SK-N-SH treated with all-trans-retinoic acid at 6 μM for 48 hours (cell line): ENCODE results near the gene MAP3K12.

Experiments used
- CSDC2 ChIP-seq: fragments of 250-450 bp; sonication (Bioruptor Pico); IDR thresholded peaks from 2 replicates; pipeline ENCODE4 v1.5.0; 2020; ENCODE audit warnings: mild to moderate bottlenecking, moderate library complexity
- GLIS3 ChIP-seq: fragments of 250-450 bp; sonication (Bioruptor Pico); IDR thresholded peaks from 2 replicates; pipeline ENCODE4 v1.5.0; 2020; ENCODE audit warnings: mild to moderate bottlenecking, moderate library complexity
- ISL1 ChIP-seq: fragments of 250-450 bp; sonication (Bioruptor Pico); IDR thresholded peaks from 2 replicates; pipeline ENCODE4 v2.1.2; 2022; ENCODE audit warnings: mild to moderate bottlenecking, moderate library complexity
- OSR1 ChIP-seq: fragments of 250-450 bp; sonication (Bioruptor Pico); IDR thresholded peaks from 2 replicates; pipeline ENCODE4 v1.8.0; 2022; ENCODE audit warnings: moderate library complexity, mild to moderate bottlenecking, inconsistent platforms
- PATZ1 ChIP-seq: fragments of 250-450 bp; sonication (Bioruptor Pico); IDR thresholded peaks from 2 replicates; pipeline ENCODE4 v1.8.0; 2020; ENCODE audit warnings: mild to moderate bottlenecking, moderate library complexity, borderline replicate concordance
- POU6F1 ChIP-seq: fragments of 250-450 bp; sonication (Bioruptor Pico); IDR thresholded peaks from 2 replicates; pipeline ENCODE4 v1.8.0; 2021; ENCODE audit warnings: low read depth, mild to moderate bottlenecking, moderate library complexity, borderline replicate concordance
- TCF4 ChIP-seq: fragments of 250-450 bp; sonication (Bioruptor Pico); IDR thresholded peaks from 2 replicates; pipeline ENCODE4 v1.8.0; 2021; ENCODE audit warnings: mild to moderate bottlenecking, moderate library complexity, borderline replicate concordance
- TOX ChIP-seq: fragments of 250-450 bp; sonication (Bioruptor Pico); IDR thresholded peaks from 2 replicates; pipeline ENCODE4 v1.8.0; 2021; ENCODE audit warnings: mild to moderate bottlenecking, moderate library complexity, borderline replicate concordance
- ZC3H10 ChIP-seq: fragments of 250-450 bp; sonication (Bioruptor Pico); IDR thresholded peaks from 2 replicates; pipeline ENCODE4 v1.5.1; 2021; ENCODE audit warnings: mild to moderate bottlenecking, moderate library complexity
- ZNF70 ChIP-seq: fragments of 450-650 bp; formaldehyde crosslinking; IDR thresholded peaks from 2 replicates; pipeline ENCODE4 v1.5.0; 2020; ENCODE audit warnings: mild to moderate bottlenecking, moderate library complexity

- TF ChIP-seq ZNF70 (CRISPR knock-in tag) (no peak), ISL1 (CRISPR knock-in tag) (no peak), OSR1 (no peak), GLIS3 (CRISPR knock-in tag) (no peak), TCF4 (CRISPR knock-in tag) (no peak), TOX (CRISPR knock-in tag) (no peak), PATZ1 (CRISPR knock-in tag) (no peak), CSDC2 (CRISPR knock-in tag) (no peak), POU6F1 (CRISPR knock-in tag) (no peak), ZC3H10 (CRISPR knock-in tag) (no peak)
Observed at GRCh38 chr12:53533471-53533870, 34.2 kb upstream of the MAP3K12 start.
